Non-pigmented ciliary epithelial cell (primary cell): ENCODE results near the gene PAM16.

Source experiments
- DNase-seq: peaks from one replicate; pipeline ENCODE4 v3.0.0-alpha.2; 2010; ENCODE audit warnings: low read depth

The PAM16 gene

DNA sequence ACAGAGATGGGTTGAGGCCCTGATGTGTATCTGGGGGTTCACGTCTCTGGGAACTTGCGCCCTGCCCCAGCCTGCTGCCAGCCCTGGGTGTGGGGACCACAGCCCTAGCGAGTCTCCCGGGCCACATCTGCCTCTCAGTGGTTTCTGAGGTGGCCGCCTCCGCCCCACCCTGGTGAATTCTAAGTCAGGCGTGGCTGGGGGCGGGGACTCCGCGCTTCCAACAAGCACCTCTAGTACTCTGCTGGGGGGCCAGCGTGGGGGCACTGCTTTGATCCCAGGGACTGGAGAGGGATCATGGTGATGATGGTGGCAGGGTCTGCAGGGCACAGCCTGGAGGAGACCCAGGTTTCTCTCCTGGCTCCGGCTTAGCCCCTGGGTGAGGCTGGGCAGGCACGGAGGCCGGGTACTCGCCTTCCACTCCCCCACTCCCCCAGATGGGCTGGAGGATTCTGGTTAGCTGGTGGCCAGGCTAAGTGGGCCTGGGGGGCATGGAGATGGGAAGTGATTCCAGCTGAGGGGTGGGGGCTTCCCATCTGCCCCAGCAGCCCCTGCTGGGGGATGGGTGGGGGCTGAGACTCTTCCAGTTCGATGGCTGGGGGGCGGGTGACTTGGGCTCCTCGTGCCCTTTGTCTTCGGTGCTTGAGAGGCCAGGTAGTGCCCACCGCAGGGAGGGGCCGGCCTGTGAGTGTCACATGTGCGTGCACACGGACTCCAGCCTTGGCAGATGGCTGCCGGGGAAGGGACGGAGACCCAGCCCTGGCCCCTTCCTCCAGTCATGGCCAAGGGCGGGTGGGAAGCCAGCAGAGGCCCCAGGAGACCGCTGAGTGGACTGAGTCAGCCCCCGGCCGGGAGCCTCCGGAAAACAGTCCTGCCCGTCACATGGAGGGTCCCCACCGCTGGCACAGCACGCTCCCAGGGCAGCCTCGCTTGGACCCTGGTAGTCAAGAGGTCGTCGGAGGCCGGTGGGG is 31.4 kb downstream of the PAM16 start:
- DNase-seq = no peak

DNA sequence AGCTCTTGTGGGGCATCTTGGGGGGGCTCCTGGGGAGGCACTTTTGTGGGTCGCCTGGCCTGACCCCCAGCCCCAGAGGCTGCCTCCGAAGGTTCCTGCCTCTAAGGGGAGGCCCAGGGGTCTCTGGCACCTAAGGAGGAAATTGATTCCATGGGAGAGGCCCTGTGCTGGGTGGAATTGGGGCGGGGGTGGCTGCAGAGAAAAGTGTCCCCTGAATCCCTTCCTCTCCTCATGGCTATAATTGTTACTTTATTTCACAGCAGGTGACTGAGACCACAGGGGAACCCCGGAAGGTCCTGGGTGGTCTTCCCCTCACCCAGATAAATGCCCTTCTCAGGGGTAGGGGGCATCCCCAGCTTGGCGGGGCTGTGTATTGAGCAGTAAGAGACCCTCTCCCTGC is 32.2 kb downstream of the PAM16 start:
- DNase-seq = no peak

DNA sequence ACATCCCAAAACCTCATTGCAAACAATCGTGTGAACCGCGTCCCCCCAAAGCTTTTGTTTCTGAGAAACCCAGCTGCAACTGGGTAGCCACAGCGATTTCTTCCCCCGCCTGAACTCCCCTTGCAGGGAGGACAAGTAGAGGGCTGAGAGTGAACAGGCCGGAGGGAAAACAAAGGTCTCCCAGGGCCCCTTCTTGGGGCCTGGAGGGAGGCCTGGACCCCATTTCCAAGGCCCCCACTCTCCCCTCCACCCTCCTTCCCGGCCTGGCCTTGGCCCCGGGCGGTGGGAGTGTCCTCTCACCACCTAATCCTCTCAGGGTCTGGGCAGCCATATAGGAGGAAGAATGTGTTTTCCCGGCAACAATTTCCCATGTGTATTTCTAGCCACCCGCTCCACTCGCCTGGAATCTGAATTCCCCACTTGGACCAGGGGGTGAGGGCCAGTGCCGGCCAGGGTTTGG is 32.6 kb downstream of the PAM16 start:
- no peak for DNase-seq

DNA sequence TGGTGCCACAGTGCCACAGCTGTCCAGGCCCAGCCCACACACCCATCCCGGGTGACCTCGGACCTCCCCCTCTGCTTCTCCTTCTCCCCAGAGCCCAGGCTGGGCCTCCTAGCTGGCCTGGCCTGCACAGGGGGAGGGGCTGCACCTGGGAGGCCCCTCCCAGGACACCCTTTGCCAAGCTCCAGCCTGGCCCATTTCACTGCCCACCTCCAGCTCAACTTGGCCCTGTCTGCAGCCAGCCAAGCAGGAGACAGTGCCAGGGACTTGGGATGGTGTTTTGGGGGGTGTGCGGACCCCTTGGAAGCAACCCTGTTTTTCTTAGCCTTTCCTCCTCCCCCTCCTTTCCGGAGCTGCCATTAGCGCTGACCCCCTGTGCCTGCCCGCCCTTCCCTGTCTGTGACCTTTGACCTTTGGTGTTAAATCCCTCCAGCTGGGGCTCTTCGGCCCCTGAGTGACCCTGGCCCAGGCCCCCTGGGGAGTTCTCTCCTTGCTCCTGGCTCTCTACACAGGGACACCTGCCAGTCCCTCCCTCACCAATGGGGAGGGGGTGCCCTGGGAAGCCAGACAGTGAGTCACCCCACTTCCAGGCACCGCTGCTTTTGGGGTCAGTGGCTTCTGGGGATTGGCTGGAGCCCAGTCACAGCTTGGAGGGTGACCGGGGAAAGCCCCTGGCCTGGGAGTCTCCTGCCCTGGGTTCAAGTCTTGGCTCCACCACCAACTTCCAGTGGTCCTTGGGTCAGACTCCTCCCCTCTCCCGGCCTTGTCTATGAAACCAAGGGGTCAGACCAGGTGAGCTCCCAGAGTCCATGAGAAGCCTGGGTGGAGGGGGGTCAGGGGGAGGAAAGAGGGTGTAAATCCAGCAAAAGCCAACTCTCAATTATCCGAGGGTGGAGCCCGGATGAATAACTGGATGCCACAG is 33.3 kb downstream of the PAM16 start:
- no peak for DNase-seq

DNA sequence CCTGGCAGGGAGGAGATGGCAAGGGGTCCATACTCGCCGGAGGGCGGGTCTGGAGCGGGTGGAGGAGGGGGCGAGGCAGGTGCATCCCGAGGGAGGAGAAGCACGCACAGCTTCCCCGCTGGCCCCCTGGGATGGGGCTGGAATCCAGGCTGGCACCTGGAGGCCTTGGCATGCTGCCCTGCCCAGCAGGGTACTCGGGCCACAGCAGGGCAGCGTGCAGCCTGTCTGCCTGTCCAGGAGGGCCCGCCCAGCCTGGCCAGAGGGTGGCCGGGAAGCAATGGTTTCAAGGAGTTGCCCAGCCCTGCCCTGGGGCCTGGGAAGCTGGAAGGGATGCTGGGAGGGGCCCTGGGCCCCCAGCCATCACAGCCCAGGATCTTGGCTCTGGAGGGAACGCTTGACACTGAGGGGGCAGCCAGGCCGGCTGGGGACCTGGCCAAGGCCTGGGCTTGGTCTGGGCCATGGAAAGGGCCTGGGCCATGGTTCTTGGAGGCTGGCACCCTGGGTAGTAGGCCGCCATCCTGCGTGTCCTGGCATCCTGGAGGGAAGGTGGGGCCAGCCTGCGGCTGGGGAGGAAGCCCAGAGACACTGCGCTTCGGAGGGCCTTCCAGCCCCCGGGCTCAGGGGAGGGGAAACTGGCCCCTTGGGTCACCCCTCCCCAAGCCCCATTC is 34.1 kb downstream of the PAM16 start:
- DNase-seq = no peak

DNA sequence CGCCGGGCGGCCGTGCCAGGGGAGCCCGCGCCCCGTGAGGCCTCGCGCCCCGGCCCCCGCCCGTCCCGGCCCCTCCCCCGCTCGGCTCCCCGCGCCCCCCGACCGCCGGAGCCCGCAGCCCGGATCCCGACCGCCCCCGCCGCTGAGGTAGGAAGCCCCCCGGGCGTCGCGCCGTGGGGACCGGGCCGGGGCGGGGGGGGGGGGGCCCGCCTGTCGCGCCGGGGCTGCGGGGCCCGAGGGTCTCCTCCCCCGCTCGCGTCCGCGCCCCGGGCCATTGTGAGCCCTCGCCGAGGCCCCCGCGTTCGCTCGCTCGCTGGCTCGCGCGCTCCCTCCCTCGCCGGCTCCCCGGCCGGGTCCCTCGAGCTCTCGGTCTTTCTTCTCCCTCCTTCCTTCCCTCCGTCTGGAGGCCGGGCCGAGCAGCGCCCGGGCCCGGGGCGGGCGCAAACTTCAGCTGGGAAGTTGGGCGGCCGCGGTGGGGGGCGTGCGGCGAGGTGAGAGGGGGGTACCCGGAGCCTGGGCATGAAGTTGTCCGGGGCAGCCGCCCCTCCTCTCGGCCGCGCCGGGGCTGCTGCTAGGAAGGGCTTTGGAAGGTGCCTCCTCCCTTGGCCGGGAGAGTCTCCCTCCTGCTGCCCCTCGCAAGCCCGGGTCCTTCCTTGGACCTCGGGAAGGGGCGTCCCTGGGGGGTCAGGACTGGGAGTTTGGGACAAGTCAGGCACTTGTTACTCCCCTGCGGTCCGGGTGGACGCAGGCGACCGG is 34.8 kb downstream of the PAM16 start:
- DNase-seq = no peak

DNA sequence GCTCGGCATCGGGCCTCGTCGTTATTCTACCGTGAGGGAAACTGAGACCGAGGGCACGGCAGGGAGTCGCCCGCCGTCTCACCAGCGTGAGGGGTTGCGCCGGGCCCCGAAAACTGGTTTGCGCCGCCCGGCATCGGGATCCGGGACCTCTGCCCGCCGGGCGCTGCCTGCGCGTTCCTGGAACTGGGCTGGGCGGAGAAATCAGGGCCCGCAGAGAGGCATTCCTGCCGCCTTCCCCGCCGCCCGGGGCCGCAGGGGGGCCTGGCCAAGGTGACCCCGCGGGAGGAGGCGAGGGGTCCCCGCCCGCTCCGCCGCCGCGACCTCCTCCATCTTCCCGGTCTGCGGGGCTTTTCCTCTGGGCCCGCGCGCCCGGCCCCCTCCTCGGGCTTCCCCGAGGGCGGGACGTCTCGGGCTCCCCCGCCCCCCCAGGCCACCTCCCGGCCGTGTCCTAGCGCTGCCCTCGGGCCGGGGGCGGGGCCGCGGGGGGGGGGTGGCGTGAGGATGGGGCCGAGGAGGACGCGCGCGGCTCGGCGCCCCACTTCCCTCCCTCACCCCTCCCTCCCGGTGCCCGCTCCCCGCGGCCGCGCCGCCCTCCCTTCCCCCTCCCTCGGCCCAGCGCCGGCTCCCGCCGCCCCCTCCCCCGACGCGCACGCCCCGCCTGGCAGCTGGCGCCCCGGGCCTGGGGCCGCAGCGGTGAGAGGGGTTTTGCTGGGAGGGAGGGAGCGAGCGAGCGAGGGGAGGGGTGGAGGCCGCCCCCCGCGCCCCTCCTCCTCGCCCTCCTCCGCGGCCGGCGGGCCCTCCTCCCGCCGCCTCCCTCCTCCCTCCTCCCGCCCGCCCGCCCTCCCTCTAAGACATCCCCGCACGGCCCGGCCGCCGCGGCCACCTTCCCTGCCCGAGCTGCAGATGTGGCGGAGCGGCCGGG is 35.7 kb downstream of the PAM16 start, which contains the start of gene GLIS2:
GLIS2 (plus strand) TSS at position 882 of the 922 bp plus-strand sequence. CDS start 16,214 bp downstream, outside the sequence.
- no peak for DNase-seq

DNA sequence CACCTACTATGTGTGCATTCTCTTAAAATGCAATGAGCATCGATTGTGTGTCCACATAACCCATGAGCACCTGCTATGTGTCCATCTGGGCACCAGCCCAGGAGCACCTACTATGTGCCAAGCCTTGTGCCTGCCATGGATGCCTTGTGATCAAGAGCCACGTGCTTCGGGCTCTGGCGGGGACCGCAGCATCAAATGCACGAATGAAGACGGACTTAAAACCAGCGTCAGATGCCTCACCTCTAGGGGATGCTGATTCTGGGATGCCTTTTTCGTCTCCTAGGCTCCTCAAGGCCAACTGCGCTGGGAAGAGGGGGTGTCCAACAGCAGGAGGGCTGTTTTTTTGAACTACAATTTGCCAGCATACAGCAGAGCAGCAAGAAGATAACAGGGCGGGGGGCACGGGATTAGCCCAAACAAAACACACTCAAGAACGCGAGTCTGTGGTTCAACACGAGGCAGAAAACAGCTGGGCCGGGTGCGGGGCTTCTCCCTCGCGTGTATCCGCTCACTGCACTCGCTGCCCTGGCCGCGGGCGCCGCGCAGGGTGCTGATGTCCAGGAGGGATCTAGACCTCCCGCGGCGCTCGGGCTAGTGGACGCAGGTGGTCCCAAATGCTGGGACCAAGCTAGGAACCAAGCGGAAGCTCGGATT is 36.5 kb downstream of the PAM16 start:
- no peak for DNase-seq

DNA sequence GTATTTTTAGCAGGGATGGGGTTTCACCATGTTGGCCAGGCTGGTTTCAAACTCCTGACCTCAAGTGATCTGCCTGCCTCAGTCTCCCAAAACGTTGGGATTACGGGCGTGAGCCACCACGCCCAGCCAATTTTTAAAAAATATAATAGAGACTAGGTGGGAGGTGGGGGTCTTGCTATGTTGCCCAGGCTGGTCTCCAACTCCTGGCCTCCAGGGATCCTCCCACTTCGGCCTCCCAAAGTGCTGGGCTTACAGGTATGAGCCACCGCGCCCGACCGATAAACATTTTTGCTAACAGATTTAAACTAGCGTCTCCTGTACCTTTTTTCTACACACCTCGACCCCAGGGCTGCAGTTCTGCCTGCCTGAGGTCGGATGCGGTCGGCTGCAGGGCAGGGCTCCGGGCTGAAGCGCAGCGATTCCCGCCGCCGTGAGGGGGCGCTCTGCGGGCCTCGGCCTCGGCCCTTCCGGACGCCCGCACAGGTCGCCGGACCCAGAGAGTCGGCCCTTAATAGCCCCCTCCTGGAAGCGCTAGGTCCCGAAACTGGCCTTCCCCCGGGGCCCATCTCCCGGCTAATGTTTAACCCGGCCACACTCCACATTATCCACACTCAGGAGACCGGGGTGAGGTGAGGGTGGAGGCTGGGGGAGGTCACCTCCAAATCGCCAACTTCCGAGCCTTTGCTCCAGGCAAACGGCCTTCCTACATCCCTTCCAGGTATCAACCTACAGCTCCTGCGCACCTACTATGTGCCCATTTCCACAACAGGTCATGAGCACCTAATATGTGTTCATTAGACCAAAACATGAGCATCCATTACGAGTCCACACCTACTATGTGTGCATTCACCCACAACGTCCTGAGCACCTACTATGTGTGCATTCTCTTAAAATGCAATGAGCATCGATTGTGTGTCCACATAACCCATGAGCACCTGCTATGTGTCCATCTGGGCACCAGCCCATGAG is 37.3 kb downstream of the PAM16 start:
- no peak for DNase-seq

DNA sequence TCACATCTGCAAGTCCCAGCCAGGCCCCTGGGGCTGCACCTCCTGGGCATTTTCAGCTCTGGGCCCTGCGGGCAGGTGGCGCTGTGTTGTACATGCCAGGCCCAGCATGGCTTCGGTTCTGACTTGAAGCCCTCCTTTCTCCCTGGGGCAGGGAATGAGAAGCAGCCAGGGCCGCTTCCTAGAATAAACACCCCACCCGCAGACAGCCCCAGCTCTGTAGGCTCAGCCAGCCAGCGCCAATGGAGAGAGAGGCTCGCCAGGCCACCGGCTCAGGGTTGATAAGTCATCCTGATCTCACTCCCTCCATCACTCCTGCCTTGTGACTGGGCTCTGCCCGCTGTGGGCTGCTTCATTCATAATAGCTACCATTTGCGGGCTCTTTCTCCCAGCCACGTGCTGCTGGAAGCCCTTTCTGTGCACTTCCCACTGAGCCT is 41.3 kb downstream of the PAM16 start:
- no peak for DNase-seq

DNA sequence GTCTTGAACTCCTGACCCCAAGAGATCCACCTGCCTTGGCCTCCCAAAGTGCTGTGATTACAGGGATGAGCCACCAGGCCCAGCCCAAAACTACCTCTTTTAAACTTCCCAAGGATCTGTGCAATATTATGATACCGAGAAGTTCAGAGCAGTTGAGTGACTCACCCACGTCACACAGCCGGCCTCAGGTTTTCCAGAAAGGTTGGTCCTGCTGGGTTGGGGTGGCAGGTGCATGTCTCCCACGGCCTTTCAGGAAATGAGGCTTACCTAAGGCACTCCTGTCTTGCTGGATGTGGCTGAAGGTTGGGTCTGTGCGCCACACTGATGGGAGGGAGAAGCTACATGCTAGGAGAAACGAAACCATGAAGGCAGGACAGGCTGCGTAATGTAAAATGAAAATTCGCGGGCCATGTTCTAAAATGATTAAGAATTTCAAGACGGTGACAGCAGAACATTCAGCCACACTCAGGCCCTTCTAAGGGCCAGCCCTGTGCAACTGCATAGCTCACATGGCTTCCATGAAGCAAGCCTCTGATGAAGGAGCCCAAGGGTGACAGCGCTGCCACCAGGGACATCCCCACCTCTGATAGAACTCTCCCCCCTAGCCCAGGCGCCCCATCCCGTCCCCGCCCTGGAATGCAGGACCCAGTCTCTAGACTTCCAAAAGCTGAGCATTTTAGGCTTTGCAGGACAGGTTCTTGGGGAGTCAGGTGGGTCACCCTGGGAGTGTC is 41.9 kb downstream of the PAM16 start:
- no peak for DNase-seq

DNA sequence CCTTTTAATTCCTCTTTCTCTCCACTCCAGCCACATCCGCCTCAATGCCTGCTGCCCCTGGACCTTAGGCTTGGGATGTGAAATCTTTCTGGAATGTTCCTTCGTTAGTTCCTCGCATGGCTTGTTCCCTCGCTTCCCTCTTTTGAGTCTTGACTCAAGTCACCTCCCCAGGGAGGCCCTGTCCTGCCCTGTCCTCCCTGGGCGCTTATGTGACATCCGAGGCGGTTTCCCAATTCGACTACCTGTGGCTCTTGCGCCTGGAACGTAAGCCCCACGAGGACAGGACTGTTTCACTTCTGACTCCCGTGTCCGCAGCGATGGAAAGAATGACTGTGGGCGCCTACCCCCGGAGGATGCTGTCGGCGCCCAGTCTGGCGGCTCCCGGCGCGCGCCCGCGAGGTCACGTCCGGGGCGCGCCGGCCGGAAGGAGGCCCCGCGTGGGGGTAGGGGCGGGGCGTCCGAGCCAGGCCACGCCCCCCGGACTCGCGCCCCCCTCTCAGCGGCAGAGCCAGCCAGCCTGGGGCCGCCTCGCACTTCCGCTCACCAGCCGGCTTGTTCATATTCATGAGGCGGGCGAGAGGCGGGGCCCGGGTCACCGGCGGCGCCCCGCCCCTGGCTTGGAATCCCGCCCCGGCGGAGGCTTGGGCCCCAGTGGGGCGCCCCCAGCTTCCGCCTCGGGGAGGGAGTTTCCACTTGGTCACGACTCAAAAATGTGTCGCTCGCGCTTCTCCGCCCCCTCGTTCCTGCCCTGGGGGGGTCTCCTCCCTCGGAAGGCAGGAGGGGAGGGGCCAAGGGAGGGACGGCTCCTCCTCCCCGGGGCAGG is 43.7 kb downstream of the PAM16 start:
- DNase-seq = peak; percentile 70

DNA sequence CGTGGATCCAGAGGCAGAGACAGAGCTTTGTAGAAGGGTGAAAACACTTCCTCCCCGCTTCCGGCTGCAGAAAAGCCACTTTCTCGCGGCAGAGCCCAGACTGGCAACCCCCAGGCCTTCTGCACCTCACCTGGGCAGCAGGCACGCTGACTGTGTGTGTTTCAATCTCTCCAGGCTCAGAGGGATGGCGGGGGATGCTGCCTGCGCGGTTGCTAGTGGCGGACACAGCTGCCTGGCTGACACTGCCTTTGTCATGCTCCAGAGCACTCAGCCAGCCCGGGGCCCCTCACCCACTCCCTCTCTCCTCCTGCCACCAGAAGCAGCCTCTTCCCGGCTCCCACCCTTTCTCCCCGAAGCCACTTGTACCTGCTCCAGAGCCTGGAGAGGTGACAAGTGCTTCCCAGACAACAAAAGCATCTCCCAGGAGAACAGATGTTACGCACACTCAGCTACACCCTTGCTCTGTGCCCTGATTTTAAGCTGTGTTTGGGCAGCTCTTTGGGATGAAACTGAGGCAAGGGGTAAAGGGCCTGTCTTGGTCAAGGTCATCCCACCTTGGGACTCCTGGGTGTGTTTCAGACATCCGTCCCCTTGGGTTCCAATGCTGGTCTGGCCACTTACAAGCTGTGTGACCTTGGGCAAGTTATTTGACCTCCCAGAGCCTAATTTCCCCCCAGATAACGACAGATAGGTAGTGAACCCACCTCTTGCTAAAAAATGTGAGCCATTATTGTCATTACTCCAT is 44.5 kb downstream of the PAM16 start:
- DNase-seq = no peak

DNA sequence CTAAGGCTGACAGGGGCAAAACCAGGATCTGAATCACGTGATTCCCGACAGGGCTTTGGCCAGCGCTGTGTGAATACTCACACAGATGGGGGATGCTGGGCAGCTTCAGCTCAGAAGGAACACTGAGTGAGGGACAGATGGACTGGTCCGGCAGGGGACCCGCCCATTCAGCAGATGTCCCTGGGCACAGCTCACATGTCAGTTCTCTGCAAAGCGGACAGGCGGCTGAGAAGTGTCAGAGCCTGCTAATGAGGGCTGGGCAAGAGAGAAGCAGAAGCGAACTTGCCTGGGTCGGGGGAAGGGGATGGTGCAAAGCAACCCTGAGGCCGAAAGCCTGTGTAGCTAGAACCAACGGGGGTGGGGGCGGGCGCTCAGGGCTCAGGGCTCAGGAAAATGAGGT is 47.1 kb downstream of the PAM16 start:
- no peak for DNase-seq

DNA sequence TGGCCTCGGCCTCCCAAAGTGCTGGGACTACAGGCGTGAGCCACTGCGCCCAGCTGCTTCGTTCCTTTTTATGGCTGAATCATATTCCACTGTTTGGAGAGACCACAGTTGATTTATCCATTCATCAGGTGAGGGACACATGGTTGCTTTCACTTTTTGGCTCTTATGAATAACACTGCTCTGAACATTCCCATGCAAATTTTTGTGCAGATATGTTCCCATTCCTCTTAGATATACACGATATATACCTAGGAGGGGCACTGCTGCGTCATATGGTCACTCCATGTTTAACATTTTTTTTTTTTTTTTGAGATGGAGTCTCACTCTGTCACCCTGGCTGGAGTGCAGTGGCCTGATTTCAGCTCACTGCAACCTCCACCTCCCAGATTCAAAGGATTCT is 49.2 kb downstream of the PAM16 start:
- DNase-seq = no peak

DNA sequence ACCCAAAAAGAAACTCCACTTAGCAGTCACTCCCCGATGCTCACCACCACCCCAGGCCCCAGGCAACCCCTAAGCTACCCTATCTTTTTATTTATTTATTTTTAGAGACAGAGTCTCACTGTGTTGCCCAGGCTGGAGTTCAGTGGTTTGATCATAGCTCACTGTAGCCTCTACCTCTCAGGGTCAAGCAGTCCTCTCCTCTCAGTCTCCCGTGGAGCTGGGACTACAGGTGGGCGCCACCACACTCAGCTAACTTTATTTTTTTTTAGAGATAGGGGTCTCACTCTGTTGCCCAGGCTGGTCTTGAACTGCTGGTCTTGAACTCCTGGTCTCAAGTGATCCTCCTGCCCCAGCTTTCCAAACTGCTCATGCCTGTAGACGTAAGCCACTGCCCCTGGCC is 49.9 kb downstream of the PAM16 start:
- DNase-seq = no peak
